GM12878 (cell line): ENCODE data around the gene PMIS2. TPM values are rescaled to one million over a fixed set of nuclear protein-coding genes. Genes with fewer than 3 reads are reported as not detected.

Experiments
- ATAC-seq: fragments of 200-7000 bp; cut with Tn5 transposase; 3 replicates; pipeline ENCODE4 v1.9.1; 2020; ENCODE audit warnings: mild to moderate bottlenecking, moderate library complexity
- BruUV-seq: library from RNA; stranded (reverse); fragments of 400-500 nt; replicated peaks from 2 replicates; lab custom pipeline; 2021; lab: Mats Ljungman, UMichigan
- CTCF ChIA-PET: fragments of 300-600 bp; sonication (Branson Sonifier 250); formaldehyde crosslinking; extraction: SDS; loops from one replicate; lab custom pipeline; 2021; ENCODE audit warnings: inconsistent platforms; lab: Yijun Ruan, JAX
- POLR2A ChIA-PET: fragments of 350-600 bp; formaldehyde crosslinking; extraction: SDS; loops from one replicate; lab custom pipeline; 2021; ENCODE audit warnings: inconsistent platforms; lab: Charles Lee
- RAD21 ChIA-PET: fragments of 300-600 bp; sonication (Branson Sonifier 250); formaldehyde crosslinking; loops from one replicate; lab custom pipeline; 2023; ENCODE audit warnings: antibody characterized with exemption; ENCODE audit not compliant: unreplicated experiment; lab: Charles Lee
- SMC1A ChIA-PET: fragments of 300-600 bp; sonication (Branson Sonifier 250); formaldehyde crosslinking; loops from one replicate; lab custom pipeline; 2023; ENCODE audit not compliant: unreplicated experiment, uncharacterized antibody; lab: Charles Lee
- DNase-seq: peaks from one replicate; pipeline ENCODE4 v3.0.0-alpha.2; 2011; ENCODE audit warnings: low read depth, low spot score
- FAIRE-seq: peaks from 3 replicates; lab custom pipeline; 2011; peaks lifted over from hg19 to GRCh38; lab: Jason Lieb, UNC
- H2AFZ ChIP-seq: 2 replicates; pipeline ENCODE4 v1.6.0; 2011; ENCODE audit warnings: low read depth, low read length, control low read depth; ENCODE audit not compliant: control insufficient read depth
- H3K27ac ChIP-seq: 2 replicates; pipeline ENCODE4 v1.5.1; 2011; ENCODE audit warnings: control low read depth; ENCODE audit not compliant: control insufficient read depth, insufficient read depth
- H3K27me3 ChIP-seq, 2 experiments: replicated peaks in 1 of 2; 2 replicates each; pipeline versions ENCODE4 v1.6.0 to v1.6.1; 2011; ENCODE audit warnings: low read length in 1 of 2; ENCODE audit not compliant: control insufficient read depth in 2 of 2, insufficient read depth in 2 of 2
- H3K36me3 ChIP-seq, 2 experiments: 2 replicates each; pipeline ENCODE4 v1.5.1; 2011; ENCODE audit warnings: low read length in 1 of 2; ENCODE audit not compliant: control insufficient read depth in 2 of 2, insufficient read depth in 2 of 2
- H3K4me1 ChIP-seq: 2 replicates; pipeline ENCODE4 v1.6.1; 2011; ENCODE audit warnings: mild to moderate bottlenecking, low read length, moderate library complexity, mixed read lengths; ENCODE audit not compliant: control insufficient read depth, insufficient read depth
- H3K4me2 ChIP-seq: 2 replicates; pipeline ENCODE4 v1.6.0; 2011; ENCODE audit warnings: control low read depth; ENCODE audit not compliant: control insufficient read depth, insufficient read depth
- H3K4me3 ChIP-seq: fragments of 200-600 bp; sonication (generic); 2 replicates; pipeline ENCODE4 v1.5.1; 2016
- H3K79me2 ChIP-seq: 2 replicates; pipeline ENCODE4 v1.6.0; 2011; ENCODE audit warnings: low read length; ENCODE audit not compliant: control insufficient read depth, insufficient read depth
- H3K9ac ChIP-seq: 2 replicates; pipeline ENCODE4 v1.8.0; 2011; ENCODE audit warnings: low read length, control low read depth, mixed read lengths; ENCODE audit not compliant: control insufficient read depth, insufficient read depth
- H3K9me3 ChIP-seq: replicated peaks from 3 replicates; pipeline ENCODE4 v1.5.1; 2011; ENCODE audit warnings: mild to moderate bottlenecking, low read length; ENCODE audit not compliant: control insufficient read depth, insufficient read depth
- H4K20me1 ChIP-seq: 2 replicates; pipeline ENCODE4 v1.6.0; 2011; ENCODE audit not compliant: control insufficient read depth, insufficient read depth
- IKZF1 ChIP-seq: fragments of 450-650 bp; conservative IDR thresholded peaks from 2 replicates; pipeline ENCODE4 v1.6.1; 2017; ENCODE audit warnings: antibody characterized with exemption, mild to moderate bottlenecking
- MEF2A ChIP-seq: IDR thresholded peaks from 2 replicates; pipeline ENCODE4 v1.6.1; 2011; ENCODE audit warnings: low read depth, mild to moderate bottlenecking, low read length, moderate library complexity; ENCODE audit not compliant: insufficient read depth
- POLR2A ChIP-seq: IDR thresholded peaks from 2 replicates; pipeline ENCODE4 v1.6.1; 2011; ENCODE audit warnings: low read depth, mild to moderate bottlenecking, low read length
- SMC3 ChIP-seq: IDR thresholded peaks from 2 replicates; pipeline ENCODE4 v1.6.1; 2011; ENCODE audit warnings: low read length, improper control_type of control experiment, borderline replicate concordance
- YY1 ChIP-seq: IDR thresholded peaks from 2 replicates; pipeline ENCODE4 v1.6.1; 2011; ENCODE audit warnings: low read depth, mild to moderate bottlenecking, low read length
- ZBTB4 ChIP-seq: fragments of 450-650 bp; formaldehyde crosslinking; IDR thresholded peaks from 2 replicates; pipeline ENCODE4 v1.4.0; 2022; ENCODE audit warnings: mild to moderate bottlenecking, moderate library complexity
- ZSCAN29 ChIP-seq: fragments of 450-650 bp; IDR thresholded peaks from 2 replicates; pipeline ENCODE4 v1.6.1; 2017; ENCODE audit warnings: mild to moderate bottlenecking, moderate library complexity
- WGBS: methylation state at CpG from one replicate; pipeline ENCODE4 v1.1.6; 2016; ENCODE audit warnings: low lambda C conversion rate; ENCODE audit not compliant: insufficient replicate concordance, insufficient coverage; ENCODE audit errors: missing lambda C conversion rate; 5-methylcytosine and 5-hydroxymethylcytosine counted together
- in situ Hi-C: fragments of 300-500 bp; cut with MboI; formaldehyde crosslinking; loops from 9 replicates; pipeline ENCODE4 v1.14.3; 2018; ENCODE audit warnings: mixed read lengths
- intact Hi-C: fragments of 100-400 bp; cut with micrococcal nuclease; formaldehyde crosslinking; loops from one replicate; pipeline ENCODE4 v1.14.2; 2022; ENCODE audit not compliant: unreplicated experiment
- polyA plus RNA-seq, 11 experiments: library from polyadenylated mRNA; depleted of rRNA in 4 of 11; unstranded in 6 of 11; stranded (reverse) in 5 of 11; fragments of >200 nt; fragmentation: Nextera tagmentation in 4 of 11; fragmentation: Illumina TruSeq in 1 of 11; extraction: Ambion mirVana in 4 of 11; extraction: Trizol in 1 of 11; gene quantifications; 1 replicate in 1 of 11; 2 replicates in 10 of 11; pipeline versions ENCODE4 v1.2.1 to v1.2.3, GENCODE V29; 2011 to 2016; ENCODE audit warnings: inconsistent platforms in 2 of 11, missing spikeins in 2 of 11, low read depth in 1 of 11
- total RNA-seq, 4 experiments: library from RNA; depleted of rRNA in 3 of 4; stranded (reverse); fragments of >200 nt in 3 of 4; fragmentation: Illumina TruSeq in 1 of 4; extraction: Trizol in 1 of 4; gene quantifications; 2 replicates each; pipeline versions ENCODE4 v1.2.1 to v1.2.3, GENCODE V29; 2013 to 2021
- TF ChIP-seq, protein P1 (sequence below): IDR thresholded peaks from 2 replicates; pipeline ENCODE4 v1.6.1; 2011; ENCODE audit warnings: low read depth, low read length, improper control_type of control experiment, borderline replicate concordance
- TF ChIP-seq, protein P2 (sequence below): IDR thresholded peaks from 2 replicates; pipeline ENCODE4 v1.6.1; 2012; ENCODE audit warnings: low read depth, low read length, improper control_type of control experiment

Gene PMIS2
- total and polyA plus RNA-seq, 10 of the 15 experiments (the other 5 are each of a cell fraction or from before 2014, with no cell fraction given) = not detected

DNA sequence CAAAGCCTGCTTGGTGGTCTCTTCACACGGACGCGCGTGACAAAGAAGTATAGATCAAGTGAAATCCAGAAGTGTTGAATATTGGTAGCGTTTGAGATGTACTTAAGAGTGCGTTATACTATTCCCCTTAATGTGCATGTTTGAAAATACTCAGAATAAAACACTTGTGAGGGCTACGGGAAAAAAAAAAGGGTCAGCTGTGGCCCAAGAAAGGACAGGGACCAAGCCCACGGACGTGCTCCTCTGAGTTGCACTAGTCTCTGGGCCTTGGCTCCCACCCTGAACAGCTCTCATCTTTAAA is 42.2 kb downstream of the PMIS2 start:
- CTCF ChIA-PET = no interaction called here
- intact Hi-C loops = no loop called here
- FAIRE-seq = peak; percentile 44

DNA sequence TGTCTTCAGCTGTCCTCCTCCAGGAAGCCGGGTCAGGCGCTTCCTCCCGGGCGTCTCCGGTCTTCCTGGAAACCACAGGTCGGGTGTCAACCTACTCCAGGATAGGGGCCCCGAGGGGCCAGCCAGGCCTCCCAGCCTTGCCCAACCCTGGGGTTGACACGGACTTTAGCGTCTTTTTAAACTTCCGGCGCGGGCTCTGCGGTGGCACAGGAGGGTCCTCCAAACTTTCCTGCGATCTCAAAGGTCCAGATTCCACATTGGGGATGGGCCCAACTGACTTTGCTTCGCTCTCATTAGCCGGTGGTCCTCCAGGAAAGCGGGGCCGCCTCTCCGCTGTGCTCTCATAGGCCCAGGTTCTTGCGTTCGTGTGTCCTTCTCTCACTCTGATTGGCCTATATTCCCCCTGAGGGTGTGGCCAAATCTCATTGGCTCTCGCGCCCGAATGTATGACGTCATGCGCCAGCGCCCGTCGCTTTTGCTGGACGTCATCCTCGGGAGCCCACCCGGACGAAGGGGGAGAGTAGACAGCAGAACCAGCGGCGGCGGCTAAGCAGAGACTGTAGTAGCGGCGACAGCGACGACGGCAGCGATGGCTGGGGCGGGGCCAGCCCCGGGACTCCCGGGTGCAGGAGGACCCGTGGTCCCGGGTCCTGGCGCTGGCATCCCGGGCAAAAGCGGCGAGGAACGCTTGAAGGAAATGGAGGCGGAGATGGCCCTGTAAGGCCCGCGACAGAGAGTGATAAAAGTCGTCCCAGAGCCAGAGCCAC is 42.8 kb downstream of the PMIS2 start, which contains the start of gene RBM42:
Gene RBM42, plus strand, starts transcription at position 472 of the 767 bp plus-strand sequence. Its CDS starts 118 bp downstream, at position 590.
- SMC1A ChIA-PET = interaction anchor here (0.9 kb wide), 1 partner anchor 9 kb away, joined by 4 read pairs; no protein-coding TSS in a partner anchor
- DNase-seq (peak; percentile 98), FAIRE-seq (peak; percentile 100), ATAC-seq (peak; percentile 100)
- peak within 1 kb of the TSS; percentile 99 for H3K4me2 ChIP-seq
- H3K9ac ChIP-seq = peak within 1 kb of the TSS; percentile 91
- H3K4me3 ChIP-seq = peak within 1 kb of the TSS; percentile 91
- no peaks in the 10 kb centered on the region for H3K9me3 ChIP-seq
- RAD21 ChIA-PET = no interaction called here
- POLR2A ChIA-PET = interaction anchor here (1.1 kb wide), 1 partner anchor 14 kb away, joined by 5 read pairs; the partner anchor contains the start of gene ETV2
- H3K36me3 ChIP-seq = peaks cover 2 to 4% of the 10 kb centered on the region in 2 experiments; a peak in 2 of 4 replicates
- H3K4me1 ChIP-seq = no peaks in the 10 kb centered on the region; the same call in 1 of the 2 replicates
- H2AFZ ChIP-seq = peak within 1 kb of the TSS; percentile 82
- in situ Hi-C loops (no loop called here), intact Hi-C loops (no loop called here)
- BruUV-seq = no TSS peak
- H3K79me2 ChIP-seq = peaks cover 10% of the 10 kb centered on the region
- no peaks in the 10 kb centered on the region for H4K20me1 ChIP-seq
- CTCF ChIA-PET = no interaction called here
- no peaks in the 10 kb centered on the region for H3K27me3 ChIP-seq
- peak within 1 kb of the TSS; percentile 81 for H3K27ac ChIP-seq
- under 1% methylated on average over 55 of the region's 56 CpGs for WGBS
- TF ChIP-seq ZBTB4 (peak; percentile 58; the same call in 1 of the 2 replicates), IKZF1 (peak; percentile 80), MEF2A (no peak), POLR2A (peak; percentile 85), SMC3 (peak; percentile 24; the same call in 1 of the 2 replicates), ZSCAN29 (no peak)
- TF ChIP-seq, protein P1, sequence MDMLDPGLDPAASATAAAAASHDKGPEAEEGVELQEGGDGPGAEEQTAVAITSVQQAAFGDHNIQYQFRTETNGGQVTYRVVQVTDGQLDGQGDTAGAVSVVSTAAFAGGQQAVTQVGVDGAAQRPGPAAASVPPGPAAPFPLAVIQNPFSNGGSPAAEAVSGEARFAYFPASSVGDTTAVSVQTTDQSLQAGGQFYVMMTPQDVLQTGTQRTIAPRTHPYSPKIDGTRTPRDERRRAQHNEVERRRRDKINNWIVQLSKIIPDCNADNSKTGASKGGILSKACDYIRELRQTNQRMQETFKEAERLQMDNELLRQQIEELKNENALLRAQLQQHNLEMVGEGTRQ = no peak

More for the DNA sequence above, 42.2 kb downstream of the PMIS2 start:
- ChIA-PET SMC1A (no interaction called here), RAD21 (no interaction called here), POLR2A (interaction anchor here (1.1 kb wide), 1 partner anchor 14 kb away, joined by 5 read pairs; the partner anchor contains the start of gene ETV2)
- peak overlapping the region; percentile 82 for H2AFZ ChIP-seq
- peak overlapping the region; percentile 91 for H3K9ac ChIP-seq
- peak overlapping the region; percentile 94 for H3K4me2 ChIP-seq
- H3K4me3 ChIP-seq = peak overlapping the region; percentile 84
- H3K36me3 ChIP-seq = peaks cover 2 to 4% of the 10 kb centered on the region in 2 experiments; a peak in 1 of 4 replicates
- peaks cover 10% of the 10 kb centered on the region for H3K79me2 ChIP-seq
- in situ Hi-C loops = no loop called here
- no peaks in the 10 kb centered on the region for H3K9me3 ChIP-seq
- H3K4me1 ChIP-seq = no peaks in the 10 kb centered on the region; the same call in 1 of the 2 replicates
- no peaks in the 10 kb centered on the region for H4K20me1 ChIP-seq
- H3K27me3 ChIP-seq = no peaks in the 10 kb centered on the region
- DNase-seq (no peak), ATAC-seq (peak; percentile 52)
- 0 out of 2 replicates have a peak, but pooled peaks have one; percentile 11 for TF ChIP-seq YY1
- TF ChIP-seq, protein P2, sequence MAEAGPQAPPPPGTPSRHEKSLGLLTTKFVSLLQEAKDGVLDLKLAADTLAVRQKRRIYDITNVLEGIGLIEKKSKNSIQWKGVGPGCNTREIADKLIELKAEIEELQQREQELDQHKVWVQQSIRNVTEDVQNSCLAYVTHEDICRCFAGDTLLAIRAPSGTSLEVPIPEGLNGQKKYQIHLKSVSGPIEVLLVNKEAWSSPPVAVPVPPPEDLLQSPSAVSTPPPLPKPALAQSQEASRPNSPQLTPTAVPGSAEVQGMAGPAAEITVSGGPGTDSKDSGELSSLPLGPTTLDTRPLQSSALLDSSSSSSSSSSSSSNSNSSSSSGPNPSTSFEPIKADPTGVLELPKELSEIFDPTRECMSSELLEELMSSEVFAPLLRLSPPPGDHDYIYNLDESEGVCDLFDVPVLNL = no peak
- WGBS = 59% methylated on average over 9 of the region's 9 CpGs
- TSS peak; percentile 100 for BruUV-seq
- H3K27ac ChIP-seq = peak overlapping the region; percentile 81
